Measurements from ENCODE around the gene ZSCAN21.

ZSCAN21 gene

GRCh38 chr7:100027197-100027596 lies 22.4 kb upstream of the ZSCAN21 start:
- DNase-seq (ENCODE audit: low read depth in 3 of 3) = no peak

- no peak for DNase-seq (ENCODE audit: low read depth in 3 of 3)
These were observed 20.0 kb upstream of the ZSCAN21 start for GRCh38 chr7:100029596-100029995.

GRCh38 chr7:100033526-100033925 lies 16.0 kb upstream of the ZSCAN21 start:
- DNase-seq (ENCODE audit: low read depth in 3 of 3) = no peak

GRCh38 chr7:100034871-100035510 lies 14.6 kb upstream of the ZSCAN21 start:
- no peak for DNase-seq (ENCODE audit: low read depth in 3 of 3)

GRCh38 chr7:100035876-100036275 lies 13.7 kb upstream of the ZSCAN21 start:
- no peak for DNase-seq (ENCODE audit: low read depth in 3 of 3)

GRCh38 chr7:100038326-100038725 lies 11.2 kb upstream of the ZSCAN21 start:
- DNase-seq (ENCODE audit: low read depth in 3 of 3) = no peak

GRCh38 chr7:100040575-100040974 lies 9.0 kb upstream of the ZSCAN21 start:
- DNase-seq (ENCODE audit: low read depth in 3 of 3) = no peak

GRCh38 chr7:100044718-100045117 lies 4.9 kb upstream of the ZSCAN21 start:
- no peak for DNase-seq (ENCODE audit: low read depth in 3 of 3)

GRCh38 chr7:100048680-100049079 lies 894 bp upstream of the ZSCAN21 start:
- no peak for DNase-seq (ENCODE audit: low read depth in 3 of 3)

GRCh38 chr7:100051611-100052010 lies 2.0 kb downstream of the ZSCAN21 start:
- DNase-seq (ENCODE audit: low read depth in 3 of 3) = no peak

- peak in 1 of 3 donors; percentile 6 for DNase-seq (ENCODE audit: low read depth in 3 of 3)
These were observed 3.6 kb downstream of the ZSCAN21 start for GRCh38 chr7:100053215-100053614.

GRCh38 chr7:100057006-100057405 lies 7.4 kb downstream of the ZSCAN21 start:
- DNase-seq (ENCODE audit: low read depth in 3 of 3) = no peak

GRCh38 chr7:100059251-100059739 lies 9.7 kb downstream of the ZSCAN21 start:
- no peak for DNase-seq (ENCODE audit: low read depth in 3 of 3)

- no peak for DNase-seq (ENCODE audit: low read depth in 3 of 3)
These were observed 12.1 kb downstream of the ZSCAN21 start for GRCh38 chr7:100061518-100062193.

GRCh38 chr7:100063376-100063775 lies 13.8 kb downstream of the ZSCAN21 start:
- DNase-seq (ENCODE audit: low read depth in 3 of 3) = no peak

- no peak for DNase-seq (ENCODE audit: low read depth in 3 of 3)
These were observed 14.6 kb downstream of the ZSCAN21 start for GRCh38 chr7:100064162-100064561.

- DNase-seq (ENCODE audit: low read depth in 3 of 3) = no peak
These were observed 16.0 kb downstream of the ZSCAN21 start for GRCh38 chr7:100065452-100066186.

GRCh38 chr7:100066953-100067352 lies 17.4 kb downstream of the ZSCAN21 start:
- DNase-seq (ENCODE audit: low read depth in 3 of 3) = no peak

- no peak for DNase-seq (ENCODE audit: low read depth in 3 of 3)
These were observed 20.4 kb downstream of the ZSCAN21 start for GRCh38 chr7:100069991-100070390.

- no peak for DNase-seq (ENCODE audit: low read depth in 3 of 3)
These were observed 21.6 kb downstream of the ZSCAN21 start for GRCh38 chr7:100071018-100071723.

- DNase-seq (ENCODE audit: low read depth in 3 of 3) = no peak
These were observed 22.9 kb downstream of the ZSCAN21 start for GRCh38 chr7:100072462-100072861.

- no peak for DNase-seq (ENCODE audit: low read depth in 3 of 3)
These were observed 25.3 kb downstream of the ZSCAN21 start for GRCh38 chr7:100074841-100075240.

All from stimulated activated CD4-positive, alpha-beta T cell treated with anti-CD3 and anti-CD28 coated beads, TNF-alpha, amount 100 ng/mL, for 48 hours (primary cell).